HepG2 (cell line): ENCODE measurements around the gene NPDC1. TPM values are rescaled to one million over a fixed set of nuclear protein-coding genes. Genes with fewer than 3 reads are reported as not detected.
A peak's percentile ranks its signal among the peaks of the same experiment; 100 is the strongest.

Experiments
- CBX1 ChIP-seq: IDR thresholded peaks from one replicate; pipeline ENCODE4 v1.6.1; 2016; ENCODE audit warnings: antibody characterized with exemption, low read depth
- FOXA3 ChIP-seq: IDR thresholded peaks from 2 replicates; pipeline ENCODE4 v1.6.1; 2016; ENCODE audit warnings: missing genetic modification reagents, missing compliant biosample characterization
- KAT7 ChIP-seq: IDR thresholded peaks from 2 replicates; pipeline ENCODE4 v1.6.1; 2018; ENCODE audit warnings: borderline replicate concordance, missing compliant biosample characterization
- MAFF ChIP-seq: IDR thresholded peaks from 2 replicates; pipeline ENCODE4 v1.6.1; 2011; ENCODE audit warnings: low read depth, low read length, improper control_type of control experiment
- MYC ChIP-seq: sonication (generic); formaldehyde crosslinking; IDR thresholded peaks from 2 replicates; pipeline ENCODE4 v1.9.0; 2021; ENCODE audit warnings: missing genetic modification reagents, borderline replicate concordance
- NFYC ChIP-seq: IDR thresholded peaks from 2 replicates; pipeline ENCODE4 v1.6.1; 2016; ENCODE audit warnings: missing genetic modification reagents, missing compliant biosample characterization
- NR3C1 ChIP-seq: sonication (generic); formaldehyde crosslinking; IDR thresholded peaks from 2 replicates; pipeline ENCODE4 v1.4.0; 2020; ENCODE audit warnings: missing genetic modification reagents
- SIN3A ChIP-seq: IDR thresholded peaks from 2 replicates; pipeline ENCODE4 v1.6.1; 2011; ENCODE audit warnings: low read depth, mild to moderate bottlenecking, control low read depth, low read length, borderline replicate concordance
- SMAD3 ChIP-seq: sonication (generic); formaldehyde crosslinking; IDR thresholded peaks from 2 replicates; pipeline ENCODE4 v1.4.0; 2020; ENCODE audit warnings: missing genetic modification reagents
- TBP ChIP-seq: sonication (generic); formaldehyde crosslinking; IDR thresholded peaks from 2 replicates; pipeline ENCODE4 v1.5.0; 2020; ENCODE audit warnings: missing genetic modification reagents
- ZNF251 ChIP-seq: sonication (generic); formaldehyde crosslinking; IDR thresholded peaks from 2 replicates; pipeline ENCODE4 v1.9.0; 2021; ENCODE audit warnings: mild to moderate bottlenecking, missing genetic modification reagents
- ZNF329 ChIP-seq: sonication (generic); formaldehyde crosslinking; IDR thresholded peaks from 2 replicates; pipeline ENCODE4 v1.9.0; 2021; ENCODE audit warnings: low read depth, mild to moderate bottlenecking, missing genetic modification reagents
- ZNF333 ChIP-seq: sonication (generic); formaldehyde crosslinking; IDR thresholded peaks from 2 replicates; pipeline ENCODE4 v1.4.0; 2020; ENCODE audit warnings: mild to moderate bottlenecking, missing genetic modification reagents, borderline replicate concordance
- ZNF34 ChIP-seq: sonication (generic); formaldehyde crosslinking; IDR thresholded peaks from 2 replicates; pipeline ENCODE4 v1.4.0; 2020; ENCODE audit warnings: mild to moderate bottlenecking, missing genetic modification reagents, borderline replicate concordance
- ZNF549 ChIP-seq: sonication (generic); formaldehyde crosslinking; IDR thresholded peaks from 2 replicates; pipeline ENCODE4 v1.5.0; 2020; ENCODE audit warnings: missing genetic modification reagents
- ZSCAN9 ChIP-seq: IDR thresholded peaks from 2 replicates; pipeline ENCODE4 v1.6.1; 2016; ENCODE audit warnings: borderline replicate concordance
- polyA plus RNA-seq, 8 experiments: library from polyadenylated mRNA; depleted of rRNA in 3 of 8; stranded (reverse) in 7 of 8; unstranded in 1 of 8; fragments of >200 nt; fragmentation: Illumina TruSeq in 4 of 8; extraction: Trizol in 4 of 8; gene quantifications; 2 replicates each; pipeline versions ENCODE4 v1.2.1 to v1.2.3, GENCODE V29; 2011 to 2016; ENCODE audit warnings: low read depth in 4 of 8, missing spikeins in 1 of 8, mixed read lengths in 1 of 8; ENCODE audit not compliant: insufficient read depth in 1 of 8
- total RNA-seq, 5 experiments: library from RNA; depleted of rRNA; stranded (reverse); fragments of >200 nt; fragmentation: Illumina TruSeq; extraction: Trizol; gene quantifications; 2 replicates each; pipeline ENCODE4 v1.2.3, GENCODE V29; 2016; ENCODE audit warnings: low read depth in 1 of 5
- TF ChIP-seq, protein P1 (sequence below): sonication (generic); formaldehyde crosslinking; IDR thresholded peaks from 2 replicates; pipeline ENCODE4 v1.9.0; 2022; ENCODE audit warnings: missing genetic modification reagents, mild to moderate bottlenecking, borderline replicate concordance
- TF ChIP-seq, protein P2 (sequence below): sonication (generic); formaldehyde crosslinking; conservative IDR thresholded peaks from 2 replicates; pipeline ENCODE4 v1.8.0; 2022; ENCODE audit warnings: low read depth, missing genetic modification reagents
- TF ChIP-seq, protein P3 (sequence below): sonication (generic); formaldehyde crosslinking; conservative IDR thresholded peaks from 2 replicates; pipeline ENCODE4 v1.8.1; 2023; ENCODE audit warnings: missing genetic modification reagents
- TF ChIP-seq, protein P4 (sequence below): sonication (generic); formaldehyde crosslinking; IDR thresholded peaks from 2 replicates; pipeline ENCODE4 v1.4.0; 2020; ENCODE audit warnings: mild to moderate bottlenecking, missing genetic modification reagents, borderline replicate concordance
- TF ChIP-seq, protein P5 (sequence below): sonication (generic); formaldehyde crosslinking; IDR thresholded peaks from 2 replicates; pipeline ENCODE4 v1.4.0; 2020; ENCODE audit warnings: missing genetic modification reagents, low read depth, mild to moderate bottlenecking, borderline replicate concordance
- TF ChIP-seq, protein P6 (sequence below): sonication (generic); formaldehyde crosslinking; IDR thresholded peaks from 2 replicates; pipeline ENCODE4 v1.4.0; 2020; ENCODE audit warnings: missing genetic modification reagents

Gene NPDC1
- total and polyA plus RNA-seq, 2 of the 13 experiments (the other 11 are each of a cell fraction or from before 2014, with no cell fraction given): 0.84 to 5.4 TPM

DNA sequence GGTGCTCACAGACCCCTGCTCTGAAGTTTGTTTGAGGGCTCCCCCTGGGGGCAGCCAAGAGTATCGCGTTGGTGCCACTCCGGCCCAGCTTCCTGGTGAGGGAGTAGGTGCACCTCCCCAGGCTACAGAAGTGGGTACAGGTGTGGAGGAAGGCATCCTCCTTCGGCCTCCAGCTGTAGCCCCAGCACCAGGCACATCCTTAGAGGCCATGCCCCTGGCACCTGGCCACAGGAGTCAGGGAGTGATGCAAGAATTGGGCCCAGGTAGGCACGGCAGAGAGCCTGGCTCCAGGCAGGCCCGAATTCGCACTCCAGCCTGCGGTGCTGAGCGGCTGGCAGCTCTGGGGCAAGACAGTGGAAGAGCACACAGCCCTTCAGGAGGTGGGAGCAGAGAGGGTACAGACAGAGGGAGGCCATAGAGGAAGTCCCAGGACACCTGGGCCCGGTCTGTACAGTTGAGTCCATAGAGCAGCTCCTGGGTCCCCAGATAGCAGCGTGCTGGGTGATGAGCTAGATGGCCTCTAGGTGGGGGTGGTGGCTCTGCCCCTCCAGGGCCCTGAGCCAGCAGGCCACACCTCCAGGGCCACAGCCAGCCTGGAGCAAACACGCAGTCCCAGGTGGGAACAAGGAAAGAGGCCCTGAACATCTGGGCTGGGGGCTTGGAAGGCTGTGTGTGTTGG lies 22.0 kb upstream of the NPDC1 start (continued):
- no peak for TF ChIP-seq NR3C1 (CRISPR knock-in tag)
- TF ChIP-seq ZSCAN9: no peak
- TF ChIP-seq ZNF333 (CRISPR knock-in tag): no peak
- no peak for TF ChIP-seq TBP (CRISPR knock-in tag)
- TF ChIP-seq, protein P1, sequence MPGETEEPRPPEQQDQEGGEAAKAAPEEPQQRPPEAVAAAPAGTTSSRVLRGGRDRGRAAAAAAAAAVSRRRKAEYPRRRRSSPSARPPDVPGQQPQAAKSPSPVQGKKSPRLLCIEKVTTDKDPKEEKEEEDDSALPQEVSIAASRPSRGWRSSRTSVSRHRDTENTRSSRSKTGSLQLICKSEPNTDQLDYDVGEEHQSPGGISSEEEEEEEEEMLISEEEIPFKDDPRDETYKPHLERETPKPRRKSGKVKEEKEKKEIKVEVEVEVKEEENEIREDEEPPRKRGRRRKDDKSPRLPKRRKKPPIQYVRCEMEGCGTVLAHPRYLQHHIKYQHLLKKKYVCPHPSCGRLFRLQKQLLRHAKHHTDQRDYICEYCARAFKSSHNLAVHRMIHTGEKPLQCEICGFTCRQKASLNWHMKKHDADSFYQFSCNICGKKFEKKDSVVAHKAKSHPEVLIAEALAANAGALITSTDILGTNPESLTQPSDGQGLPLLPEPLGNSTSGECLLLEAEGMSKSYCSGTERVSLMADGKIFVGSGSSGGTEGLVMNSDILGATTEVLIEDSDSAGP (CRISPR knock-in tag): peak; percentile 80
- no peak for TF ChIP-seq ZNF549 (CRISPR knock-in tag)
- TF ChIP-seq, protein P2, sequence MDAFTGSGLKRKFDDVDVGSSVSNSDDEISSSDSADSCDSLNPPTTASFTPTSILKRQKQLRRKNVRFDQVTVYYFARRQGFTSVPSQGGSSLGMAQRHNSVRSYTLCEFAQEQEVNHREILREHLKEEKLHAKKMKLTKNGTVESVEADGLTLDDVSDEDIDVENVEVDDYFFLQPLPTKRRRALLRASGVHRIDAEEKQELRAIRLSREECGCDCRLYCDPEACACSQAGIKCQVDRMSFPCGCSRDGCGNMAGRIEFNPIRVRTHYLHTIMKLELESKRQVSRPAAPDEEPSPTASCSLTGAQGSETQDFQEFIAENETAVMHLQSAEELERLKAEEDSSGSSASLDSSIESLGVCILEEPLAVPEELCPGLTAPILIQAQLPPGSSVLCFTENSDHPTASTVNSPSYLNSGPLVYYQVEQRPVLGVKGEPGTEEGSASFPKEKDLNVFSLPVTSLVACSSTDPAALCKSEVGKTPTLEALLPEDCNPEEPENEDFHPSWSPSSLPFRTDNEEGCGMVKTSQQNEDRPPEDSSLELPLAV: no peak
- no peak; the same call in 1 of the 2 replicates for TF ChIP-seq FOXA3 (CRISPR knock-in tag)
- no peak for TF ChIP-seq SMAD3 (CRISPR knock-in tag)
- 0 out of 2 replicates have a peak, but pooled peaks have one; percentile 5 for TF ChIP-seq ZNF251 (CRISPR knock-in tag)
- TF ChIP-seq, protein P3, sequence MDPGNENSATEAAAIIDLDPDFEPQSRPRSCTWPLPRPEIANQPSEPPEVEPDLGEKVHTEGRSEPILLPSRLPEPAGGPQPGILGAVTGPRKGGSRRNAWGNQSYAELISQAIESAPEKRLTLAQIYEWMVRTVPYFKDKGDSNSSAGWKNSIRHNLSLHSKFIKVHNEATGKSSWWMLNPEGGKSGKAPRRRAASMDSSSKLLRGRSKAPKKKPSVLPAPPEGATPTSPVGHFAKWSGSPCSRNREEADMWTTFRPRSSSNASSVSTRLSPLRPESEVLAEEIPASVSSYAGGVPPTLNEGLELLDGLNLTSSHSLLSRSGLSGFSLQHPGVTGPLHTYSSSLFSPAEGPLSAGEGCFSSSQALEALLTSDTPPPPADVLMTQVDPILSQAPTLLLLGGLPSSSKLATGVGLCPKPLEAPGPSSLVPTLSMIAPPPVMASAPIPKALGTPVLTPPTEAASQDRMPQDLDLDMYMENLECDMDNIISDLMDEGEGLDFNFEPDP (CRISPR knock-in tag): no peak
- TF ChIP-seq SIN3A: peak; percentile 16; the same call in 1 of the 2 replicates
- no peak for TF ChIP-seq MAFF
- TF ChIP-seq ZNF329 (CRISPR knock-in tag): no peak
- peak; percentile 51 for TF ChIP-seq CBX1
- no peak for TF ChIP-seq ZNF34
- TF ChIP-seq, protein P4, sequence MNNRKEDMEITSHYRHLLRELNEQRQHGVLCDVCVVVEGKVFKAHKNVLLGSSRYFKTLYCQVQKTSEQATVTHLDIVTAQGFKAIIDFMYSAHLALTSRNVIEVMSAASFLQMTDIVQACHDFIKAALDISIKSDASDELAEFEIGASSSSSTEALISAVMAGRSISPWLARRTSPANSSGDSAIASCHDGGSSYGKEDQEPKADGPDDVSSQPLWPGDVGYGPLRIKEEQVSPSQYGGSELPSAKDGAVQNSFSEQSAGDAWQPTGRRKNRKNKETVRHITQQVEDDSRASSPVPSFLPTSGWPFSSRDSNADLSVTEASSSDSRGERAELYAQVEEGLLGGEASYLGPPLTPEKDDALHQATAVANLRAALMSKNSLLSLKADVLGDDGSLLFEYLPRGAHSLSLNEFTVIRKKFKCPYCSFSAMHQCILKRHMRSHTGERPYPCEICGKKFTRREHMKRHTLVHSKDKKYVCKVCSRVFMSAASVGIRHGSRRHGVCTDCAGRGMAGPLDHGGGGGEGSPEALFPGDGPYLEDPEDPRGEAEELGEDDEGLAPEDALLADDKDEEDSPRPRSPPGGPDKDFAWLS: no peak
- TF ChIP-seq MYC (CRISPR knock-in tag): peak; percentile 68; the same call in 1 of the 2 replicates
- TF ChIP-seq, protein P5, sequence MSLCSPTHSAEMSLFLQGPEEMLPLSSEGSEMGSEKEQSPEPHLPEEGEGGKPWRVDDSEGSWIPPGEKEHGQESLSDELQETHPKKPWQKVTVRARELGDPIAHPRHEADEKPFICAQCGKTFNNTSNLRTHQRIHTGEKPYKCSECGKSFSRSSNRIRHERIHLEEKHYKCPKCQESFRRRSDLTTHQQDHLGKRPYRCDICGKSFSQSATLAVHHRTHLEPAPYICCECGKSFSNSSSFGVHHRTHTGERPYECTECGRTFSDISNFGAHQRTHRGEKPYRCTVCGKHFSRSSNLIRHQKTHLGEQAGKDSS (CRISPR knock-in tag): no peak
- TF ChIP-seq NFYC (CRISPR knock-in tag): no peak
- TF ChIP-seq, protein P6, sequence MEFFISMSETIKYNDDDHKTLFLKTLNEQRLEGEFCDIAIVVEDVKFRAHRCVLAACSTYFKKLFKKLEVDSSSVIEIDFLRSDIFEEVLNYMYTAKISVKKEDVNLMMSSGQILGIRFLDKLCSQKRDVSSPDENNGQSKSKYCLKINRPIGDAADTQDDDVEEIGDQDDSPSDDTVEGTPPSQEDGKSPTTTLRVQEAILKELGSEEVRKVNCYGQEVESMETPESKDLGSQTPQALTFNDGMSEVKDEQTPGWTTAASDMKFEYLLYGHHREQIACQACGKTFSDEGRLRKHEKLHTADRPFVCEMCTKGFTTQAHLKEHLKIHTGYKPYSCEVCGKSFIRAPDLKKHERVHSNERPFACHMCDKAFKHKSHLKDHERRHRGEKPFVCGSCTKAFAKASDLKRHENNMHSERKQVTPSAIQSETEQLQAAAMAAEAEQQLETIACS (CRISPR knock-in tag): no peak
- TF ChIP-seq KAT7 (CRISPR knock-in tag): no peak
